AG09319 (cell line): Measurements from ENCODE around the gene SCFD2.

Experiments
- DNase-seq: peaks from one replicate; pipeline ENCODE4 v3.0.0-alpha.2; 2010; ENCODE audit warnings: low read depth; ENCODE audit errors: extremely low read depth
- TF ChIP-seq, protein P1 (sequence below): IDR thresholded peaks from 2 replicates; pipeline ENCODE4 v1.5.1; 2011; ENCODE audit warnings: low read depth, mild to moderate bottlenecking, inconsistent platforms, low read length, moderate library complexity

The SCFD2 gene

DNA sequence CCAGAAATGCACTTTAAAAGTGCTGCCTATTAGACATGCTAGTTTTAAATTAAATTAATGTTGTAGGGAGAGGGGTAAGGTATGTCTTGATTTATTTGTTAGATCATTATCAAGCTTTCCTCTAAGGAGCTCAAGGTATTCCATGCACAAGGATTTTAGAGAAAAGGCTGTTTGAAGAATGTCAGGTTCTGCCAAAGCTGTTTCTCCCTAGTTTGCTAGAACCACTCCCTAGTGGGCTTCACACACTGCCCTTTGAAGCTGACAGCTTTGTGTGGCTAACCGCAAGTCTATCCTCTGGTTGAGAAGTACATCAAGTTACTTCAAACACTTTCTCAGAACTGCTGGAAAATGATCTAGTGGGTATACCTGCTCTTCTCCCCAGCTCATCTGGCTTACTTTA is 471.4 kb downstream of the SCFD2 start:
- TF ChIP-seq, protein P1, sequence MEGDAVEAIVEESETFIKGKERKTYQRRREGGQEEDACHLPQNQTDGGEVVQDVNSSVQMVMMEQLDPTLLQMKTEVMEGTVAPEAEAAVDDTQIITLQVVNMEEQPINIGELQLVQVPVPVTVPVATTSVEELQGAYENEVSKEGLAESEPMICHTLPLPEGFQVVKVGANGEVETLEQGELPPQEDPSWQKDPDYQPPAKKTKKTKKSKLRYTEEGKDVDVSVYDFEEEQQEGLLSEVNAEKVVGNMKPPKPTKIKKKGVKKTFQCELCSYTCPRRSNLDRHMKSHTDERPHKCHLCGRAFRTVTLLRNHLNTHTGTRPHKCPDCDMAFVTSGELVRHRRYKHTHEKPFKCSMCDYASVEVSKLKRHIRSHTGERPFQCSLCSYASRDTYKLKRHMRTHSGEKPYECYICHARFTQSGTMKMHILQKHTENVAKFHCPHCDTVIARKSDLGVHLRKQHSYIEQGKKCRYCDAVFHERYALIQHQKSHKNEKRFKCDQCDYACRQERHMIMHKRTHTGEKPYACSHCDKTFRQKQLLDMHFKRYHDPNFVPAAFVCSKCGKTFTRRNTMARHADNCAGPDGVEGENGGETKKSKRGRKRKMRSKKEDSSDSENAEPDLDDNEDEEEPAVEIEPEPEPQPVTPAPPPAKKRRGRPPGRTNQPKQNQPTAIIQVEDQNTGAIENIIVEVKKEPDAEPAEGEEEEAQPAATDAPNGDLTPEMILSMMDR: no peak
- no peak for DNase-seq

DNA sequence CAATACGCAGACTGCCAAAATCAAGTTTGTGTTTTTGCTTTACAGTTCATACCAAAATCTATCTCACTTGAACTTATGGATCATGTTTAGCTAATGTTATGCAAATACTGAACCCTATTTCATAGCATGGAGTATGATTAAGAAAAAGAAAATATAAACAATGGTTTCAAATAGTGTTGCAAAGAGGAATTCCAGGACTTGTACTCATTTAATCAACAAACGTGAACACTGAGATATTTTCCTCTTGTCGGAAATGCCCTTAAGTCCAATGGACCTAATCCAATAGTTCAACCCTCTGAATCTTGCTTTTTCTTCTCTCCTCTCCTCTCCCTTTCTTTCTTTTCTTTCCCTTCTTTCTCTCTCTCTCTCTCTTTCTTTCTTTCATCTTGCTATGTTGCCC is 473.0 kb downstream of the SCFD2 start:
- DNase-seq: no peak
- TF ChIP-seq, protein P1: no peak

DNA sequence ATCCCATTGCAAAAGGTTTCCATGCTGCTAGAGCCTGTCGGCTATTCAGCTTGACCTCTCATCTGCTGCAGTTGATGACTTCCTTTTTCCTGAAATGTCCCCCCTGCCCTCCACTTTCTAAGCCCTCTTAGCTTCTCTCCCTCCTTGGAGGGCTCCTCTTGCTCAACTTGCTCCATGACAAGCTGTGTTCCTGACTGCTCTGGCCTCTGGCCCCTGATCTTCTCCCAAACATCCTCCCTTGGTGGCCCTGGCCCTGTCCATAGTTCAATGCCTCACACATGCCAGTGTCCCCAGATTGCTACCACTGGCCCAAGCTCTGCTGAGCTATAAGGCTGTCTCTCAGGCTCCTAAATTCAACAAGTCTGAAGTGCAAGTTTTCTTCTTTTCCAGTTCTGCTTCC is 474.1 kb downstream of the SCFD2 start:
- no peak for DNase-seq
- TF ChIP-seq, protein P1: no peak

DNA sequence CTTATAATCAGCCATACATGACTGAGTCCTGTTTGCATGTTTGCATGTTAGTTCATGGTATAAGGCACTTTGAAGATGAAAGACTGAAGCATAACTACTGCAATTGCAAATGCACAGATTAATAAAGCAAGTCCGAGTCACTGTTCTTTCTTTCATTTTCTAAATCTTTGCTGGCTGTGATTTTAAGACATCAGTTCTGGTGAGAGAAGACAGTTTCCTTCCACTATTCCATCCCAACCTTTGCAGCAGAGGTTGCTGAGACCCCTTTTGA is 475.4 kb downstream of the SCFD2 start:
- DNase-seq: no peak
- TF ChIP-seq, protein P1: no peak

DNA sequence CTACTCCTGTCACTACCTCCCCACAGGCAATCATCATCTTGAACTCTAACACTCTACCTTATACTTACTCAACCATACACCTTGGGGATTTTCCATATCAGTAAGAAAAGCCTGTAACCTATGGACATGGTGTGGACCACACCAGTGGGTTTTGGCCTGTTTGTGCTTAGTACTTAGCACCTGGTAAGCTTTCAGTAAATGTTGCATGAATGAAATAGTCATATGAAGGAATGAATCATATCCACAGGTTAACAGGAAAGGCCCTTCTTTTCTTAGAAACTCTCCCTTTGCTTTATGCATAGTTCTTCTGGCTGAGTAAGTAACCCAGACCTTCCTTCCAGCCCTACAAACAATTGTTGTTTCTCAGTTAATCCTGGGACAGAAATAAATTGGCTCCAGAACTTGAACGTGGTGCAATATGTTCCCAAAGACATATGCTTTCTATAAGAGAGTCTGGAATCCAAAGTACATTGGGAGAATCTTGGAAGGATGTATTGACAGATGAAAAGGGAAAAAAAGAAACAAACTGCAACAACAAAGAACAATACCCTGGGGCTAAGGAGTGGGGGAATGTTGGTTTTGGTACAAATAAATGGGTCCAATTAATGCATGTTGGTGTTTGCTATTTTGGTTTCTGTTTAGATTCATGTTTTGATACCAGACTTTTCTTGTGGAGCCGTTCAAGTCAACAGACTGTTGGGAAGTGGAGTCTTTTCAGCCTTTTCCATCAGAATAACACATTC is 475.9 kb downstream of the SCFD2 start:
- no peak for DNase-seq
- TF ChIP-seq, protein P1: no peak

DNA sequence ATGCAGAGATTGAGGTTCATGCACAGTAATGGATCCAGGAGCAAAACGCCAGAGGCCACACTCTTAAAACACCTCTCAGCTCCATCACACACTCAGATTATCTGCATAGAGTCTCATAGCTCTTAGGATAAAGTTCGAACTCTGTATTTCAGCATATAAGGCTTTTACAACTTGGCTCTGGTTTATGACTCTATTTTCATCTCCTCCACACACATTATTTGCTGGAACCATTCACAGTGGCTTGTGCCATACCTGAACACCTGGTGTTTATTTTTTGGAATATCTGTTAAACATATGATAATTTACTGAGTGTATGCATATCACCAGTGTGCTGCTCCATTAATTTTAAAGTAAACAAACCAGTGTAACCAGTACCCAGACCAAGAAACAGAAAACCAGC is 476.5 kb downstream of the SCFD2 start:
- TF ChIP-seq, protein P1: no peak
- no peak for DNase-seq

DNA sequence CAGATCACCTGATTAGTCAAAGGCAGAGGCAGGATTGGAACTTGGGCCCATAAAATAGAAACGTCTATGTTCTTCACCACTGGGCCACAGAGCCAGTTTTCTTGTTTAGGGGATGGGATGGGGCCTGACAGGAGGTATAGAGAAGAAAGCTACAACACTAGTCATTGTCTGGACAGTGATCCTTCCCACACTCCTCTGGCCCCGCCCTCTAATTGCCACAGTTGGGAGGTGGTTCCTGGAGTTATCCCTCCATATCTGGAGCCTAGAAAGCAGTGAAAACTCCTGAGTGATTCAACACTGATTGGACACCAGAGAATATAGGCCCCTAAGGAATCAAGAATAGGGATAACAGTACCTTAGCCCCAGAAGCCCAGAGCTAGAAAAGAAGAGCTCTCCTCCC is 480.9 kb downstream of the SCFD2 start:
- TF ChIP-seq, protein P1: no peak
- no peak for DNase-seq
